Right atrium auricular region (tissue), 2 donors: ENCODE measurements around the gene MICAL3. TPM values are rescaled to one million over a fixed set of nuclear protein-coding genes. Genes with fewer than 3 reads are reported as not detected.

Experiments used
- DNase-seq: peaks from one replicate; pipeline ENCODE4 v3.0.0-alpha.2; 2019; ENCODE audit warnings: low spot score
- H3K27ac ChIP-seq, 2 donors: fragments of 200-600 bp; sonication (generic); 1 replicate in 1 of 2; 2 replicates in 1 of 2; pipeline ENCODE4 v1.5.1; 2016 to 2019
- H3K27me3 ChIP-seq, 2 donors: fragments of 200-600 bp; sonication (generic); one replicate each; pipeline versions ENCODE4 v1.5.1 to v1.6.0; 2017 to 2019
- H3K36me3 ChIP-seq: fragments of 200-600 bp; sonication (generic); one replicate; pipeline ENCODE4 v1.5.1; 2016
- H3K4me1 ChIP-seq, 2 donors: fragments of 200-600 bp; sonication (generic); one replicate each; pipeline versions ENCODE4 v1.5.1 to v1.6.0; 2017 to 2019
- H3K4me3 ChIP-seq, 2 donors: fragments of 200-600 bp; sonication (generic); 1 replicate in 1 of 2; 2 replicates in 1 of 2; pipeline ENCODE4 v1.5.1; 2017 to 2019; ENCODE audit warnings: mild to moderate bottlenecking in 1 of 2, moderate library complexity in 1 of 2
- H3K9me3 ChIP-seq, 2 donors: fragments of 200-600 bp; sonication (generic); one replicate each; pipeline ENCODE4 v1.5.1; 2019
- total RNA-seq, 2 donors: library from RNA; depleted of rRNA; stranded (reverse); fragments of >200 nt; gene quantifications; one replicate each; pipeline ENCODE4 v1.1.0, GENCODE V29; 2016
- TF ChIP-seq, protein P1 (sequence below), 2 donors: fragments of 200-600 bp; sonication (generic); IDR thresholded peaks; one replicate each; pipeline ENCODE4 v1.5.1; 2019; ENCODE audit warnings: antibody characterized with exemption in 2 of 2

MICAL3 gene
- total RNA-seq, 2 donors from 2014 or later = 42.5 to 45.1 TPM

DNA sequence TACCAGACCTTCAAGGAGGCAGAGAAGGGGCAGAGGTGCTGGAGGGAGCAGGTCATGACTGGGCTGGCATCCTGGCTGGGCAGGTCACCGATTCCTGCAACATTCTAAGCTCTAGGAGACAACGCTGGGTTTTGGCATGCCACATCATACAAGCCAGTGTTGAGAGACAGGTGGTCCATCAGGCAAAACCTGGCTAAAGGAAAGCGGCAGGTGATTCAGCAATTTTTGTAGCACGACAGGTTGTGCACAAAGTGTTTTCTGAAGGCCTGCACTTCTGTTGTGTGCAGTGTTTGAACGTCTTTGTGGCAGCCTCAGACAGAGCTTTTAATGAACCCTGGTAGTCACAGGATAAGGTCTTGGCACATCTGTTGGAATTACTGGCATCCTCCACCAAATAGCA is 180.2 kb downstream of the MICAL3 start:
- Histone ChIP-seq H3K27ac (peak overlapping the region; percentile 70 to 83), H3K4me3 (no peak overlapping the region), H3K9me3 (no peaks in the 10 kb centered on the region), H3K36me3 (peaks cover 19% of the 10 kb centered on the region), H3K4me1 (peaks cover 0 to 52% of the 10 kb centered on the region in 2 donors), H3K27me3 (no peaks in the 10 kb centered on the region)
- DNase-seq = no peak
- TF ChIP-seq, protein P1, sequence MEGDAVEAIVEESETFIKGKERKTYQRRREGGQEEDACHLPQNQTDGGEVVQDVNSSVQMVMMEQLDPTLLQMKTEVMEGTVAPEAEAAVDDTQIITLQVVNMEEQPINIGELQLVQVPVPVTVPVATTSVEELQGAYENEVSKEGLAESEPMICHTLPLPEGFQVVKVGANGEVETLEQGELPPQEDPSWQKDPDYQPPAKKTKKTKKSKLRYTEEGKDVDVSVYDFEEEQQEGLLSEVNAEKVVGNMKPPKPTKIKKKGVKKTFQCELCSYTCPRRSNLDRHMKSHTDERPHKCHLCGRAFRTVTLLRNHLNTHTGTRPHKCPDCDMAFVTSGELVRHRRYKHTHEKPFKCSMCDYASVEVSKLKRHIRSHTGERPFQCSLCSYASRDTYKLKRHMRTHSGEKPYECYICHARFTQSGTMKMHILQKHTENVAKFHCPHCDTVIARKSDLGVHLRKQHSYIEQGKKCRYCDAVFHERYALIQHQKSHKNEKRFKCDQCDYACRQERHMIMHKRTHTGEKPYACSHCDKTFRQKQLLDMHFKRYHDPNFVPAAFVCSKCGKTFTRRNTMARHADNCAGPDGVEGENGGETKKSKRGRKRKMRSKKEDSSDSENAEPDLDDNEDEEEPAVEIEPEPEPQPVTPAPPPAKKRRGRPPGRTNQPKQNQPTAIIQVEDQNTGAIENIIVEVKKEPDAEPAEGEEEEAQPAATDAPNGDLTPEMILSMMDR (IDR thresholded peaks at IDR 0.05) = no peak

DNA sequence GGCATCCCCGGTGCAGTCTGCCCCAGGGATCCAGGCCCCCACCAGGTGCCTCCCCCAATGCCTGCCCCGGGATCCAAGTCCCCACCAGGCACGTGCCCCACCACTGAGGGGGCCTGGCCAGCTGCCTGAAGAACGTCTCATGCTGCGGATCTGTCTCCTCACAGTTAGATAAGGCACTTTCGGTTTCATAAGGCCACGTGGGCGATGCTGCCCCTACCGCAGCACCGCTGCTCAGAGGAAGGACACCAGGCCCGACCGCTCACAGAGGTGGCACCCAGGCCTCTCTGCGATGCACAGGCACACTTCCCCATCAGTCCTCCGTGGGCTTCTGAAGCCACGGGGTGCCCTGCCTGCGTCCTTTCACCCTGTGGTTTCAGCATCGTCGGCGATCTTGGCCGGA is 182.0 kb downstream of the MICAL3 start:
- no peak for DNase-seq
- peak overlapping the region; percentile 57 to 83 for H3K27ac ChIP-seq
- H3K4me3 ChIP-seq = no peak overlapping the region
- H3K36me3 ChIP-seq = peaks cover 24% of the 10 kb centered on the region
- H3K4me1 ChIP-seq = peaks cover 0 to 43% of the 10 kb centered on the region in 2 donors
- TF ChIP-seq, protein P1 (IDR thresholded peaks at IDR 0.05) = no peak
- H3K9me3 ChIP-seq = no peaks in the 10 kb centered on the region
- H3K27me3 ChIP-seq = no peaks in the 10 kb centered on the region

DNA sequence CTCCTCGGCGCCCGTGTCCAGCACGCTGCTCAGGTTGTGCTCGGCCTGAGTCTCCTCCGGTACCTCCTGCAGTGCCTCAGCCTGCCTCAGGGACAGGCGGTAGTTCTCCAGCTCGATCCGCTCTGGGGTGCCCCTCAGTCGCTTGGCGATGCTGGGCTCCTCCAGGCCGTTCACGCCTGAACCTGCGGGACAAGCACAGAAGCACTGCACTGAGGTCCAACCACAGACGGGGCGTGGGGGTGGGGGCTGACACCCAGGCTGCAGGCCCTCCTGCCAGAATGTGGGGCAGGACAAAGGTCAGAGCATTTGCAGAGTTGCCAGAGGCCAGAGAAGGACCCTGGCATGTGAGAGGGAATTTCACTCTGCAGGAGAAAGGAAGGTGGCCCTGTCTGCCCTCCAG is 182.5 kb downstream of the MICAL3 start:
- Histone ChIP-seq H3K27me3 (no peaks in the 10 kb centered on the region), H3K27ac (peak overlapping the region; percentile 57 to 83), H3K9me3 (no peaks in the 10 kb centered on the region), H3K36me3 (peaks cover 24% of the 10 kb centered on the region), H3K4me1 (peaks cover 0 to 43% of the 10 kb centered on the region in 2 donors), H3K4me3 (no peak overlapping the region)
- DNase-seq = no peak
- TF ChIP-seq, protein P1 (IDR thresholded peaks at IDR 0.05) = no peak

GRCh38 chr22:17838180-17838865 is 186.0 kb downstream of the MICAL3 start:
- Histone ChIP-seq H3K27me3 (no peaks in the 10 kb centered on the region), H3K9me3 (no peaks in the 10 kb centered on the region), H3K36me3 (peaks cover 24% of the 10 kb centered on the region), H3K4me3 (no peak overlapping the region), H3K27ac (peak overlapping the region; percentile 80 to 87), H3K4me1 (peaks cover 0 to 39% of the 10 kb centered on the region in 2 donors)
- TF ChIP-seq, protein P1 (IDR thresholded peaks at IDR 0.05) = no peak
- DNase-seq = no peak

DNA sequence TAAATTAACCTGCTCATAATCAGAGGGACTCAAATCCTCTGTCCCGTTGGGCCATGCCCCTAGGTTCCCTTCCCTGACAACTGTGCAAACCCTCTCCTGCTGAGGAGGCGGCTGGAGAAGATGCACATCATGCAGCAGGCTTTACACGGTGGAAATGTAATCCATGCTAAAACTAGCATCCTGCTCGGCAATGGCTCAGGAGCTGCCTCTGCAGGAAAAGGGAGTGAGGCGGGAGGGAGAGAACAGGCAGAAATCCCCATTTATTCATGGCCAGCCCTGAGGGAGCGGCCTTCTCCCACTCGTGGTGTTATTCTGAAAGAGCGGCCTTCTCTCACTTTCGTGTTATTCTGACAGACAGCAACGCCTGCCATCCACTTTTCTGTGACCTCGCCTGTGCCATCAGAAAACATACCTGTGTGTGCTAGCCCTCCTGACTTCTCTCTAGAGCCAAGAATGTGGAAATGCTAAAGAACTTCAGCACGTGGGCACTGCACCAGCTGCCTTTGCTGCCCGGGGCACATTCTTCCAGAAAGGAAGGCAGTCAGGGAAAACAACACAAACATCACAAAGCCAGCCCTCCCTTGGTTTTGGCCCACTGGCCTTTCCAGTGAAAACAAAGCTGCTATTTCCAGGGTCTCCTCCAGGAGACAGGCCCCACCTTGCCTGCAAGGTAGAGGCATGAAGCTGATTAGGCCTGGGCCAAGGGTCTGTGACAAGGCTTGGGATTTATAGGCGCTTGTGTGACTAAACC is 187.2 kb downstream of the MICAL3 start:
- peak overlapping the region; percentile 80 to 87 for H3K27ac ChIP-seq
- TF ChIP-seq, protein P1 (IDR thresholded peaks at IDR 0.05) = no peak
- H3K4me1 ChIP-seq = peaks cover 0 to 46% of the 10 kb centered on the region in 2 donors
- DNase-seq = no peak
- H3K4me3 ChIP-seq = no peak overlapping the region
- H3K27me3 ChIP-seq = no peaks in the 10 kb centered on the region
- H3K9me3 ChIP-seq = no peaks in the 10 kb centered on the region
- peaks cover 24% of the 10 kb centered on the region for H3K36me3 ChIP-seq
